Measurements from ENCODE around the gene GIT2.
"Not testable (repeated sequence)": the region's sequence is repeated elsewhere in the genome, so short reads cannot be mapped to it uniquely, and the experiment has no call there.

The GIT2 gene

DNA sequence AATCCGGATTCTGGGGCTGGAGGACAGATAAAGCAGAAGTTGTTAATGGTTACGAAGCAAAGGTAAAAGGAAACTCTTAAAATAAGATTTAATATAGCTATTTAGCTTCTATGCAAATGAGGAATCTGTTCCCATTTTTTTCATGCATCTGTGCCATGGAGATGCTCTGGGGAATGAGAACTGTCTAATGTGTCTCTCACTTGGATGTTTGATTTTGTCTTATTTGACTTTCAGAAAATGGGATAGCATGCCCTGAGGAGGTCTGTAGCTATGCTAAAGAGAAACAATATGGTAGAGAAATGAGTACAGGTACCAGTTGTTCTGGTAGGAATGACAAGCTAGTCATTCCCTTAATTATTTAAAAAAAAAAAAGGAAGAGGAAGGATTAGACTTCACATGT lies 27.9 kb upstream of the GIT2 start:
- Histone ChIP-seq H2AFZ (ENCODE audit: low read length, unreplicated experiment) (no peak overlapping the region), H3K4me3 (ENCODE audit: low read depth, low read length) (no peak overlapping the region), H3K27ac (ENCODE audit: low read depth, low read length) (peak overlapping the region; percentile 54), H3K4me1 (ENCODE audit: control insufficient read depth, insufficient read depth, low read length, unreplicated experiment) (peaks cover 37% of the 10 kb centered on the region), H3K27me3 (ENCODE audit: insufficient read depth, low read length) (no peaks in the 10 kb centered on the region), H3K79me2 (ENCODE audit: control insufficient read depth, insufficient read depth, low read length, unreplicated experiment) (no peaks in the 10 kb centered on the region), H3K36me3 (ENCODE audit: insufficient read depth, low read length) (peaks cover 12% of the 10 kb centered on the region)

DNA sequence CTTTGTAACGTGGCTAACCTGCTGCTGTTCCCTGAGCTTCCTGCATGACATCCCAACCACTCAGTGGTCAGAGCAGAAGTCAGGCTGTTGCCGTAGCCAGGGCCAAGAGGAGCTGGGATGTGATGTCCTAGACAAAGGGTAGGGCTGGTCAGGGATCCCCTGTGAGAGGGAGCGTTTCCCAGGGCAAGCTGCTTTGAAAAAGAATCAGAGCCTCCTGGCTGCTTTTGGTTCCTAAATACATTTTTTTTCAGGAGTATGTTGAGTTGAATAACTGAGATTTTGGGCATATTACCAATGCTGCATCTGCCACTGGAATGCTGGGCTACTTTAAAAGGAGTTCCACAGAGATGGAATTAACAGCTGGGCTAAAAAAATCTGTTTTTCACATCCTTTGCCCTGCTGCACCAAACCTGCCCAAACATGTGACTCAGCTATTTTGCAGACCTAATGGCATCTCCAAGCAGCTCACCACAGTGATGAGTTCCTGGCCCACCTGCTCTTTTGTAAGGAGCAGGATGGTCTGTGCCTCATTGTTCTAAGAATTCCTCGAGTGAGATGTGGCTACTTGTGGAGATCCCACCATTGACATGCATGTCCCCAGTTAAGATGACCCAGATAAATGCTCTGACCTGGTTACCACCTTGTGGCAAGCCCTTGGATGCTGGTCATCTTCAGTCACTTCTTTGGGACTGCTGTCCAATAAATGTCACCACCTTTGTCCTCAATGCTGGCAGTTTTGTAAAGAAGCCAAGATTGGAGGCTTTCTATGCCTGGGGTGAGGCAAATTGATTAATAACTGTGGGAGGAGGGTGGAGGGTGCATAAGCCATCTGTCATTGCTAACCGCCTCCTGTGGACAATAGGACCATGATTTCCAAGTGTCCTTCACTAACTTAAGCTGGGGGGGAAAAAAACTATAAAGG lies 27.2 kb upstream of the GIT2 start:
- peak overlapping the region; percentile 54 for H3K27ac ChIP-seq (ENCODE audit: low read depth, low read length)
- no peaks in the 10 kb centered on the region for H3K79me2 ChIP-seq (ENCODE audit: control insufficient read depth, insufficient read depth, low read length, unreplicated experiment)
- H2AFZ ChIP-seq (ENCODE audit: low read length, unreplicated experiment), result no peak overlapping the region
- H3K27me3 ChIP-seq (ENCODE audit: insufficient read depth, low read length), result no peaks in the 10 kb centered on the region
- H3K4me3 ChIP-seq (ENCODE audit: low read depth, low read length), result no peak overlapping the region
- H3K4me1 ChIP-seq (ENCODE audit: control insufficient read depth, insufficient read depth, low read length, unreplicated experiment), result peaks cover 37% of the 10 kb centered on the region
- H3K36me3 ChIP-seq (ENCODE audit: insufficient read depth, low read length), result peaks cover 16% of the 10 kb centered on the region

DNA sequence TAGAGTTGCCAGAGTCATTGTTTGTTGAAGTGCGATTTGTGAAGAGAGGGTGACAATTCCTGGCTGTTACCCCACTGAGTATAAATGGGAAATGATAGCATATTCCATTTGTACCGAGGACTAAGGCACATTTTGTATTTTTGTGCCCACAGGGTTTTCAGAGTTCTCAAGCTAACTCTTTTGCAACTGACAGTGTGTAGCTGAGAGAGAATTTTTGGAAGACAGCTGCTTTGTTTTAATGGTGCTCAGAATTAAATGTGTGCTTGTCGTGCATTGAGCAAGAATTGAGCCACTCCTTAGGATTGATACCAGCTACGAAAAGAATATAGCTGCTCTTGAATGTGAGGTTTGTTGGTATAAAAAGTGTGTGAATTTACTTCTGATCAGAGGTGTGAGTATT lies 24.8 kb upstream of the GIT2 start:
- H2AFZ ChIP-seq (ENCODE audit: low read length, unreplicated experiment), result no peak overlapping the region
- H3K27me3 ChIP-seq (ENCODE audit: insufficient read depth, low read length), result no peaks in the 10 kb centered on the region
- H3K36me3 ChIP-seq (ENCODE audit: insufficient read depth, low read length), result peaks cover 23% of the 10 kb centered on the region
- H3K79me2 ChIP-seq (ENCODE audit: control insufficient read depth, insufficient read depth, low read length, unreplicated experiment), result no peaks in the 10 kb centered on the region
- peaks cover 32% of the 10 kb centered on the region for H3K4me1 ChIP-seq (ENCODE audit: control insufficient read depth, insufficient read depth, low read length, unreplicated experiment)
- no peak overlapping the region for H3K27ac ChIP-seq (ENCODE audit: low read depth, low read length)
- H3K4me3 ChIP-seq (ENCODE audit: low read depth, low read length), result no peak overlapping the region

DNA sequence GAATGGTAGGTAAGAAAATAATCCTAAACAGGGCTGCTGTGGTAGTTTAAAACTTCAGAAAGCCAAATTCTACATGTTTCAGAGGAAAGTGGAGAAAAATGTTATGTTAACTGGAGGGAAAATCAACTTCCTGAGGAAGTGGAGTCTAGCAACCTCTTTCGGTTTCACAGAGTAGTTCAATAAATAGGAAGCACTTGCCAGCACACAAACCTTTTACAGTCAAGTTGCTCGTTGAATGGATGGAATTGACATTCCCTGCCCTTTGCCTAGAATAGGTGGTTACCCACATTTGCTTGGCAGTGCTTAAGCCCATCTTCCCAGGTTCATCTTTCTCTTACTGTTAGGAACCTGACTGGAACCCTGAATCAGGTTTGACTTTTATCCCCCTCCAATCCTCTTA lies 19.0 kb upstream of the GIT2 start:
- peaks cover 28% of the 10 kb centered on the region for H3K36me3 ChIP-seq (ENCODE audit: insufficient read depth, low read length)
- H3K27me3 ChIP-seq (ENCODE audit: insufficient read depth, low read length), result no peaks in the 10 kb centered on the region
- no peak overlapping the region for H3K27ac ChIP-seq (ENCODE audit: low read depth, low read length)
- H2AFZ ChIP-seq (ENCODE audit: low read length, unreplicated experiment), result no peak overlapping the region
- no peak overlapping the region for H3K4me3 ChIP-seq (ENCODE audit: low read depth, low read length)
- peaks cover 18% of the 10 kb centered on the region for H3K79me2 ChIP-seq (ENCODE audit: control insufficient read depth, insufficient read depth, low read length, unreplicated experiment)
- H3K4me1 ChIP-seq (ENCODE audit: control insufficient read depth, insufficient read depth, low read length, unreplicated experiment), result peaks cover 21% of the 10 kb centered on the region

DNA sequence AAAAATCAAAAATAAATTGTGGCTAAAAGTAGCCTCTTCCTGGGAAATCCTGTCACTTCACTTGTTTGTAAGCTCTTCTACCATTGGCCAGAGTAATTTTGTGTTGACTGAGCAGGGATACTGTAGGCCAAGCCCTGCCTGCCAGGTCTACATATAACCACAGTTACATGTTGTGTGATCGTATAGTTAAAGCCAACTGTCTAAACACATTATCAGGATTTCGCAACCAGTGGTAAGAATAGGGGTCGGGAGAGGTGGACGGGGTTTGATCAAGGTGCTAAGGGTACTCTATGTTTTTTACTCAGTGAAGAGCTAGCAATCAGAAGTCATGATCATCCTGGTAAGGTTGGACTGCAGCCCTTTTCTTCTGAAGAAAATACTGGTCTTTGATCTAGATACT lies 16.5 kb upstream of the GIT2 start:
- peaks cover 38% of the 10 kb centered on the region for H3K79me2 ChIP-seq (ENCODE audit: control insufficient read depth, insufficient read depth, low read length, unreplicated experiment)
- H3K4me1 ChIP-seq (ENCODE audit: control insufficient read depth, insufficient read depth, low read length, unreplicated experiment), result peaks cover 21% of the 10 kb centered on the region
- peak overlapping the region; percentile 55 for H3K27ac ChIP-seq (ENCODE audit: low read depth, low read length)
- no peak overlapping the region for H2AFZ ChIP-seq (ENCODE audit: low read length, unreplicated experiment)
- H3K4me3 ChIP-seq (ENCODE audit: low read depth, low read length), result peak overlapping the region; percentile 42; the same call in 1 of the 2 replicates
- H3K27me3 ChIP-seq (ENCODE audit: insufficient read depth, low read length), result no peaks in the 10 kb centered on the region
- peaks cover 14% of the 10 kb centered on the region for H3K36me3 ChIP-seq (ENCODE audit: insufficient read depth, low read length)

DNA sequence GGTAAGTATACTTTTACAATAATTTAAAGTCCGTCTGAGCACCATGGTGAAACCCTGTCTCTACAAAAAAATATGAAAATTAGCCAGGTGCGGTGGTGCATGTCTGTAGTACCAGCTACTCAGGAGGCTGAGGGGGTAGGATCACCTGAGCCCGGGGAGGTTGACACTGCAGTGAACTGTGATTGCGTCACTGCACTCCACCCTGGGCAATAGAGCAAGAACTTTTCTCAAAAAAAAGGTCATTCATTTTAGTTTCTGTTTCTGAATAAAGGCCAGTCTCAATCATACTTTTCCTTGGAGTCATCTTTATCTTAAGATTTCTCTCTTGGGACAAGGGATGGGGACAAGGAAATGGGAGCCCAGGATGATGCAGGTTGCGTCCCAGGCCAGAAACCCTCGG lies 16.0 kb upstream of the GIT2 start:
- Histone ChIP-seq H3K27ac (ENCODE audit: low read depth, low read length) (peak overlapping the region; percentile 55), H3K36me3 (ENCODE audit: insufficient read depth, low read length) (peaks cover 11% of the 10 kb centered on the region), H2AFZ (ENCODE audit: low read length, unreplicated experiment) (no peak overlapping the region), H3K27me3 (ENCODE audit: insufficient read depth, low read length) (no peaks in the 10 kb centered on the region), H3K79me2 (ENCODE audit: control insufficient read depth, insufficient read depth, low read length, unreplicated experiment) (peaks cover 38% of the 10 kb centered on the region), H3K4me1 (ENCODE audit: control insufficient read depth, insufficient read depth, low read length, unreplicated experiment) (peaks cover 21% of the 10 kb centered on the region), H3K4me3 (ENCODE audit: low read depth, low read length) (peak overlapping the region; percentile 42; the same call in 1 of the 2 replicates)

DNA sequence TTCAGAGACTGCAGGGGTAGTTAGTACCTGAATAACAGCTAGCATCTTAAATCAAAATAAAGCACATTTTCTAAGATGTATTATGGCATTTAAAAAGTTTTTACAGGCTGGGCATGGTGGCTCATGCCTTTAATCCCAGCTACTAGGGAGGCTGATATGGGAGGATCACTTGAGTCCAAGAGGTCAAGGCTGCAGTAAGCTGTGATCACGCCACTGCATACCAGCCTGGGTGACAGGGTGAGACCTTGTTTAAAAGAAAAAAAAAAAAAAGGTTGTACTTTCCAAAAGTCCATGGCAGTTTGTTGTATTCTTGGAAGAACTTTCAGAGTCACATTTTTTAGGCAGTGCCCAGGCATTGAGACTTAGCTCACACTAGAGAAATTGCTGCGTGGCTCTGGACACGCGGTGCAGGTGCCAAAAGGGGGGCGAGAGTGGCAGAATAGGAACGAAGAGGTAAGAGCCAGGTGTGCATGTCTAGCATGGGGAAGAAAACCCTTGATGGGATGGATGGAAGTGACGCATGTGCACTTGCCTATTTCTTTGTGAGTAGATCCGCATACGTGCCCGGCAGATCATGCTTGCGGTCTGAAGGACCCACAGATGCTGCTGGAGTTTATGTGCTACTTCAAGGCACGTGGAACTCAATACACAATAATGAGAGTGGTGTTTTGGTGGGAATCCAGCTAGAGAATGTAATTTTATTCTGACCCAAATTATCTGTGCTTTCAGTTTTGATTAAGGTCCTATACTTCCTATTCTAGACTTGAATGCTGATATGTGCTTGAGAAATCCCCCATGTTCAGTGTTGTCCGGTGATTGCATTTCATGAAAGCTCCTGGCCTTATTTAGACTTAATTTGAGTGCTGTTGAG lies 14.9 kb upstream of the GIT2 start:
- peaks cover 21% of the 10 kb centered on the region for H3K4me1 ChIP-seq (ENCODE audit: control insufficient read depth, insufficient read depth, low read length, unreplicated experiment)
- peaks cover 7% of the 10 kb centered on the region for H3K36me3 ChIP-seq (ENCODE audit: insufficient read depth, low read length)
- no peak overlapping the region for H3K4me3 ChIP-seq (ENCODE audit: low read depth, low read length)
- peaks cover 41% of the 10 kb centered on the region for H3K79me2 ChIP-seq (ENCODE audit: control insufficient read depth, insufficient read depth, low read length, unreplicated experiment)
- H3K27me3 ChIP-seq (ENCODE audit: insufficient read depth, low read length), result no peaks in the 10 kb centered on the region
- H3K27ac ChIP-seq (ENCODE audit: low read depth, low read length), result no peak overlapping the region
- no peak overlapping the region for H2AFZ ChIP-seq (ENCODE audit: low read length, unreplicated experiment)

DNA sequence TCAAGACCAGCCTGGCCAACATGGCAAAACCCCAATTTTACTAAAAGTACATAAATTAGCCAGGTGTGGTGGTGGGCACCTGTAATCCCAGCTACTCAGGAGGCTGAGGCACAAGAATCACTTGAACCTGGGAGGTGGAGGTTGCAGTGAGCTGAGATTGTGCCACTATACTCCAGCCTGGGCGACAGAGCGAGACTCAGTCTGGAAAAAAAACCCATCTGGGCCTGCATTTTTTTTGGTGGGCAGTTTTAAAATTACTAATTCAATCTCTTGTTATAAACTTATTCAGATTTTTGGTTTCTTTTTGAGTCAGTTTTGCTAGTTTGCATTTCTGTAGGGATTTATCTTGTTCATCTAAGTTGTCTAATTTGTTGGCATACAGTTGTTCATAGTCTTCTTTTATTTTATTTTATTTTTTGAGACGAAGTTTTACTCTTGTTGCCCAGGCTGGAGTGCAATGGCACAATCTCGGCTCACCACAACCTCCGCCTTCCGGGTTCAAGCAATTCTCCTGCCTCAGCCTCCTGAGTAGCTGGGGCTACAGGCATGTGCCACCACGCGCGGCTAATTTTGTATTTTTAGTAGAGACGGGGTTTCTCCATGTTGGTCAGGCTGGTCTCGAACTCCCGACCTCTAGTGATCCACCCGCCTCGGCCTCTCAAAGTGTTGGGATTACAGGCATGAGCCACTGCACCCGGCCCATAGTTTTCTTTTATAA lies 12.7 kb upstream of the GIT2 start:
- H3K4me3 ChIP-seq (ENCODE audit: low read depth, low read length); H3K27me3 ChIP-seq (ENCODE audit: insufficient read depth, low read length); H3K36me3 ChIP-seq (ENCODE audit: insufficient read depth, low read length); H3K27ac ChIP-seq (ENCODE audit: low read depth, low read length); H2AFZ ChIP-seq (ENCODE audit: low read length, unreplicated experiment): not testable (repeated sequence)
- Histone ChIP-seq H3K4me1 (ENCODE audit: control insufficient read depth, insufficient read depth, low read length, unreplicated experiment) (peaks cover 21% of the 10 kb centered on the region), H3K79me2 (ENCODE audit: control insufficient read depth, insufficient read depth, low read length, unreplicated experiment) (peaks cover 55% of the 10 kb centered on the region)

DNA sequence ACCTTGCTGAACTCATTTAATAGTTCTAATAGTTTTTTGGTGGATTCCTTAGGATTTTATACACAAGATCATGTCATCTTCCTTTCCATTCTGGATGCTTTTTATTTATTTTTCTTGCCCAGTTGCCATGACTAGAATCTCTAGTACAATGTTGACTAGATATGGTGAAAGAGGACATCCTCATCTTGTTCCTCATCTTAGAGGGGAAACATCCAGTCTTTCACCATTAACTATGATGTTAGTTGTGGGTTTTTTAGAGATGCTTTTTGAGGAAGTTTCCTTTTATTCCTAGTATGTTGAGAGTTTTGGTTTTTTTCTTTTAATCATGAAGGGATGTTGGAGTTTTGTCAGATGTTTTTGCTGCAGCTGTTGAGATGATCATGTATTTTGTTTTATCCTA lies 11.7 kb upstream of the GIT2 start:
- no peaks in the 10 kb centered on the region for H3K27me3 ChIP-seq (ENCODE audit: insufficient read depth, low read length)
- H2AFZ ChIP-seq (ENCODE audit: low read length, unreplicated experiment), result no peak overlapping the region
- peaks cover 1% of the 10 kb centered on the region; the same call in 1 of the 2 replicates for H3K36me3 ChIP-seq (ENCODE audit: insufficient read depth, low read length)
- peaks cover 21% of the 10 kb centered on the region for H3K4me1 ChIP-seq (ENCODE audit: control insufficient read depth, insufficient read depth, low read length, unreplicated experiment)
- H3K4me3 ChIP-seq (ENCODE audit: low read depth, low read length), result no peak overlapping the region
- no peak overlapping the region for H3K27ac ChIP-seq (ENCODE audit: low read depth, low read length)
- H3K79me2 ChIP-seq (ENCODE audit: control insufficient read depth, insufficient read depth, low read length, unreplicated experiment), result peaks cover 63% of the 10 kb centered on the region

DNA sequence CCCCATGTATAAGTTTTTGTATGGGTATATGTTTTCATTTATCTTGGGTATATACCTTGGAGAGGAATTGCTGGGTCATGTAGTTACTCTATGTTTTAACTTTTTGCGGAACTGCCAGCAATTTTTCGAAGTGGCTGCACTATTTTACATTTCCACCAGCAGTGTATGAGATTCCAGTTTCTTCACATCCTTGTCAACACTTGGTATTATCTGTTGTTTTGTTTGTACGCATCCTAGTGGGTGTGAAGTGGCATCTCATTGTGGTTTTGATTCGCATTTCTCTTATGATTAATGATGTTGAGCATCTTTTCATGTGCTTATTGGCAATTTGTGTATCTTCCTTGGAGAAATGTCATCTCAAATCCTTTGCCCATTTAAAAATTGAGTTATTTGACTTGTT lies 9.9 kb upstream of the GIT2 start:
- H2AFZ ChIP-seq (ENCODE audit: low read length, unreplicated experiment), result no peak overlapping the region
- no peaks in the 10 kb centered on the region for H3K36me3 ChIP-seq (ENCODE audit: insufficient read depth, low read length)
- H3K4me3 ChIP-seq (ENCODE audit: low read depth, low read length), result no peak overlapping the region
- peaks cover 19% of the 10 kb centered on the region for H3K4me1 ChIP-seq (ENCODE audit: control insufficient read depth, insufficient read depth, low read length, unreplicated experiment)
- H3K27me3 ChIP-seq (ENCODE audit: insufficient read depth, low read length), result no peaks in the 10 kb centered on the region
- peaks cover 71% of the 10 kb centered on the region for H3K79me2 ChIP-seq (ENCODE audit: control insufficient read depth, insufficient read depth, low read length, unreplicated experiment)
- no peak overlapping the region for H3K27ac ChIP-seq (ENCODE audit: low read depth, low read length)
